Subcutaneous adipose tissue (tissue), 4 donors: ENCODE results near the gene DDX3X. TPM values are rescaled to one million over a fixed set of nuclear protein-coding genes. Genes with fewer than 3 reads are reported as not detected.

Source experiments
- CTCF ChIP-seq: fragments of 450-650 bp; IDR thresholded peaks from one replicate; pipeline ENCODE4 v1.5.1; 2016; ENCODE audit warnings: low read depth, mild to moderate bottlenecking, control low read depth, antibody characterized with exemption, moderate library complexity
- total RNA-seq, 4 donors: library from RNA; depleted of rRNA; stranded (reverse); fragments of >200 nt; gene quantifications; one replicate each; pipeline ENCODE4 v1.1.0, GENCODE V29; 2016

The DDX3X gene
- total RNA-seq, 4 donors from 2014 or later = 214 to 404 (median 320) TPM

GRCh38 chrX:41350150-41350975 is 16.4 kb downstream of the DDX3X start:
- no peak for TF ChIP-seq CTCF

- no peak for TF ChIP-seq CTCF
Measured at GRCh38 chrX:41350976-41351569, 17.1 kb downstream of the DDX3X start.

GRCh38 chrX:41351923-41352322 is 18.0 kb downstream of the DDX3X start:
- TF ChIP-seq CTCF = no peak

GRCh38 chrX:41352329-41352838 is 18.4 kb downstream of the DDX3X start:
- TF ChIP-seq CTCF = no peak

GRCh38 chrX:41353985-41354384 is 20.0 kb downstream of the DDX3X start:
- TF ChIP-seq CTCF = no peak

- TF ChIP-seq CTCF = no peak
Measured at GRCh38 chrX:41369152-41369551, 35.2 kb downstream of the DDX3X start.

- no peak for TF ChIP-seq CTCF
Measured at GRCh38 chrX:41373989-41374606, 40.1 kb downstream of the DDX3X start.
